Stomach smooth muscle (tissue), 2 donors: Measurements from ENCODE around the gene CIDEB.
"Not testable (repeated sequence)": the region's sequence is repeated elsewhere in the genome, so short reads cannot be mapped to it uniquely, and the experiment has no call there.

Source experiments
- H3K27ac ChIP-seq: one replicate; pipeline ENCODE4 v1.7.0; 2013; ENCODE audit warnings: mild to moderate bottlenecking, low read length, inconsistent platforms
- H3K27me3 ChIP-seq, 2 donors: one replicate each; pipeline ENCODE4 v1.7.0; 2013; ENCODE audit warnings: low read length in 2 of 2; ENCODE audit not compliant: insufficient read depth in 2 of 2, control insufficient read depth in 1 of 2
- H3K36me3 ChIP-seq, 2 donors: one replicate each; pipeline ENCODE4 v1.7.0; 2013; ENCODE audit warnings: low read length in 2 of 2; ENCODE audit not compliant: control insufficient read depth in 2 of 2, insufficient read depth in 2 of 2
- H3K4me1 ChIP-seq: one replicate; pipeline ENCODE4 v1.7.0; 2013; ENCODE audit warnings: low read length; ENCODE audit not compliant: control insufficient read depth, insufficient read depth
- H3K4me3 ChIP-seq, 2 donors: one replicate each; pipeline ENCODE4 v1.7.0; 2013; ENCODE audit warnings: low read length in 2 of 2
- H3K9ac ChIP-seq, 2 donors: one replicate each; pipeline ENCODE4 v1.7.0; 2013; ENCODE audit warnings: low read length in 2 of 2, mild to moderate bottlenecking in 1 of 2
- H3K9me3 ChIP-seq, 2 donors: one replicate each; pipeline ENCODE4 v1.7.0; 2013; ENCODE audit warnings: low read length in 2 of 2; ENCODE audit not compliant: control insufficient read depth in 2 of 2
- donor health status: healthy.
- donor health status: Pancreatic carcinoma.

CIDEB gene

GRCh38 chr14:24307575-24308341 is at the start of gene CIDEB:
Gene CIDEB, minus strand, starts transcription at chr14:24307977. Its CDS starts 119 bp downstream, at chr14:24307858.
- Histone ChIP-seq H3K9me3 (no peaks in the 10 kb centered on the region), H3K27me3 (no peaks in the 10 kb centered on the region), H3K36me3 (peaks cover 39 to 42% of the 10 kb centered on the region in 2 donors), H3K4me1 (peaks cover 23% of the 10 kb centered on the region), H3K27ac (no peak within 1 kb of the TSS), H3K4me3 (no peak within 1 kb of the TSS), H3K9ac (peak within 1 kb of the TSS in 1 of 2 donors; percentile 21)

- H3K4me1 ChIP-seq = no peaks in the 10 kb centered on the region
- no peaks in the 10 kb centered on the region for H3K36me3 ChIP-seq
- H3K27ac ChIP-seq = no peak overlapping the region
- peaks cover 0 to 3% of the 10 kb centered on the region in 2 donors for H3K27me3 ChIP-seq
- no peak overlapping the region for H3K9ac ChIP-seq
- no peak overlapping the region for H3K4me3 ChIP-seq
- no peaks in the 10 kb centered on the region for H3K9me3 ChIP-seq
Observed at GRCh38 chr14:24356208-24356607, 48.4 kb upstream of the CIDEB start.

GRCh38 chr14:24355009-24355408 is 47.2 kb upstream of the CIDEB start:
- Histone ChIP-seq H3K27me3 (peaks cover 0 to 5% of the 10 kb centered on the region in 2 donors), H3K4me1 (no peaks in the 10 kb centered on the region), H3K27ac (no peak overlapping the region), H3K4me3 (no peak overlapping the region), H3K9me3 (no peaks in the 10 kb centered on the region), H3K9ac (no peak overlapping the region), H3K36me3 (no peaks in the 10 kb centered on the region)

GRCh38 chr14:24354482-24354825 is 46.7 kb upstream of the CIDEB start:
- not testable (repeated sequence) for H3K4me3 ChIP-seq, H3K36me3 ChIP-seq, H3K9me3 ChIP-seq, H3K4me1 ChIP-seq, H3K27me3 ChIP-seq, H3K27ac ChIP-seq, H3K9ac ChIP-seq

GRCh38 chr14:24353559-24354481 is 46.0 kb upstream of the CIDEB start:
- Histone ChIP-seq H3K4me3 (no peak overlapping the region), H3K27ac (no peak overlapping the region), H3K9me3 (no peaks in the 10 kb centered on the region), H3K9ac (no peak overlapping the region), H3K27me3 (peaks cover 0 to 8% of the 10 kb centered on the region in 2 donors), H3K36me3 (no peaks in the 10 kb centered on the region), H3K4me1 (no peaks in the 10 kb centered on the region)

GRCh38 chr14:24351517-24351916 is 43.7 kb upstream of the CIDEB start:
- no peak overlapping the region for H3K27ac ChIP-seq

GRCh38 chr14:24349742-24350141 is 42.0 kb upstream of the CIDEB start:
- Histone ChIP-seq H3K4me1 (no peaks in the 10 kb centered on the region), H3K27me3 (peaks cover 0 to 10% of the 10 kb centered on the region in 2 donors), H3K36me3 (no peaks in the 10 kb centered on the region), H3K4me3 (no peak overlapping the region), H3K9me3 (no peaks in the 10 kb centered on the region), H3K27ac (no peak overlapping the region), H3K9ac (no peak overlapping the region)

More at GRCh38 chr14:24351517-24351916, 43.7 kb upstream of the CIDEB start:
- H3K4me3 ChIP-seq = no peak overlapping the region
- no peaks in the 10 kb centered on the region for H3K4me1 ChIP-seq
- no peaks in the 10 kb centered on the region for H3K9me3 ChIP-seq
- H3K36me3 ChIP-seq = no peaks in the 10 kb centered on the region
- peaks cover 0 to 8% of the 10 kb centered on the region in 2 donors for H3K27me3 ChIP-seq
- H3K9ac ChIP-seq = no peak overlapping the region

GRCh38 chr14:24348186-24348585 is 40.4 kb upstream of the CIDEB start:
- no peaks in the 10 kb centered on the region for H3K36me3 ChIP-seq
- no peak overlapping the region for H3K9ac ChIP-seq
- no peak overlapping the region for H3K27ac ChIP-seq
- H3K9me3 ChIP-seq = no peaks in the 10 kb centered on the region
- H3K4me3 ChIP-seq = no peak overlapping the region
- no peaks in the 10 kb centered on the region for H3K4me1 ChIP-seq
- peaks cover 0 to 11% of the 10 kb centered on the region in 2 donors for H3K27me3 ChIP-seq

GRCh38 chr14:24347134-24347533 is 39.4 kb upstream of the CIDEB start:
- Histone ChIP-seq H3K4me1 (no peaks in the 10 kb centered on the region), H3K27ac (no peak overlapping the region), H3K4me3 (no peak overlapping the region), H3K36me3 (no peaks in the 10 kb centered on the region), H3K27me3 (peaks cover 0 to 11% of the 10 kb centered on the region in 2 donors), H3K9me3 (no peaks in the 10 kb centered on the region), H3K9ac (no peak overlapping the region)

- peaks cover 7 to 9% of the 10 kb centered on the region in 2 donors for H3K27me3 ChIP-seq
- H3K9ac ChIP-seq = no peak overlapping the region
- H3K9me3 ChIP-seq = no peaks in the 10 kb centered on the region
- no peak overlapping the region for H3K4me3 ChIP-seq
- H3K27ac ChIP-seq = no peak overlapping the region
- H3K36me3 ChIP-seq = no peaks in the 10 kb centered on the region
- H3K4me1 ChIP-seq = peaks cover 2% of the 10 kb centered on the region
Observed at GRCh38 chr14:24343795-24344660, 36.3 kb upstream of the CIDEB start.
